Fibroblast of villous mesenchyme (primary cell): ENCODE data around the gene FCRL4. TPM values are rescaled to one million over a fixed set of nuclear protein-coding genes. Genes with fewer than 3 reads are reported as not detected.

ENCODE experiments used
- DNase-seq: peaks from one replicate; pipeline ENCODE4 v3.0.0-alpha.2; 2010; ENCODE audit warnings: low read depth
- H3K4me3 ChIP-seq: 2 replicates; pipeline ENCODE4 v1.5.1; 2011; ENCODE audit warnings: low read depth, mild to moderate bottlenecking, low read length
- total RNA-seq: library from RNA; depleted of rRNA; stranded (reverse); fragments of >200 nt; gene quantifications from 2 replicates; pipeline ENCODE4 v1.2.3, GENCODE V29; 2012
- TF ChIP-seq, protein P1 (sequence below): IDR thresholded peaks from 2 replicates; pipeline ENCODE4 v1.5.1; 2012; ENCODE audit warnings: low read depth, mild to moderate bottlenecking, low read length; ENCODE audit not compliant: insufficient read depth

The FCRL4 gene
- total RNA-seq, 1 donor, result not detected

DNA sequence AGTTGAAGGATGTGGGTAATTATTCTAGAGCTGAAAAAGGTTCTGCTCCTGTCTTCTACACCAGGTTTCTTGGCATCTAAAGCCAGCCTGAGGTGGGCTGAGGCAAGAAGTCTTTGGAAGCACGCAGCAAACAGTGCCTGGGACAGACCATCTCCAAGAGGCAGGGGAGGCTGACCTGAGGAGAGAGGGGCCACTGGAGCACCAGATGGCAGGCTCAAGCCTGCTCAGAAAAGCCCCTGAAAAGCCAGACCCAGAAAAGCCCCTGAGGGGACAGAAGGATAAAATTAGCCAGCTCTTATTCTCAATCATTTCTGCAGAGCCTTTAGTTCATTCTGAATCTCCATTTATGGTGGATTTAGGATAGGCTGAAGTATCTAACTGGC, 17.1 kb downstream of the FCRL4 start:
- TF ChIP-seq, protein P1, sequence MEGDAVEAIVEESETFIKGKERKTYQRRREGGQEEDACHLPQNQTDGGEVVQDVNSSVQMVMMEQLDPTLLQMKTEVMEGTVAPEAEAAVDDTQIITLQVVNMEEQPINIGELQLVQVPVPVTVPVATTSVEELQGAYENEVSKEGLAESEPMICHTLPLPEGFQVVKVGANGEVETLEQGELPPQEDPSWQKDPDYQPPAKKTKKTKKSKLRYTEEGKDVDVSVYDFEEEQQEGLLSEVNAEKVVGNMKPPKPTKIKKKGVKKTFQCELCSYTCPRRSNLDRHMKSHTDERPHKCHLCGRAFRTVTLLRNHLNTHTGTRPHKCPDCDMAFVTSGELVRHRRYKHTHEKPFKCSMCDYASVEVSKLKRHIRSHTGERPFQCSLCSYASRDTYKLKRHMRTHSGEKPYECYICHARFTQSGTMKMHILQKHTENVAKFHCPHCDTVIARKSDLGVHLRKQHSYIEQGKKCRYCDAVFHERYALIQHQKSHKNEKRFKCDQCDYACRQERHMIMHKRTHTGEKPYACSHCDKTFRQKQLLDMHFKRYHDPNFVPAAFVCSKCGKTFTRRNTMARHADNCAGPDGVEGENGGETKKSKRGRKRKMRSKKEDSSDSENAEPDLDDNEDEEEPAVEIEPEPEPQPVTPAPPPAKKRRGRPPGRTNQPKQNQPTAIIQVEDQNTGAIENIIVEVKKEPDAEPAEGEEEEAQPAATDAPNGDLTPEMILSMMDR, result no peak
- no peak for DNase-seq
- H3K4me3 ChIP-seq, result no peak overlapping the region

DNA sequence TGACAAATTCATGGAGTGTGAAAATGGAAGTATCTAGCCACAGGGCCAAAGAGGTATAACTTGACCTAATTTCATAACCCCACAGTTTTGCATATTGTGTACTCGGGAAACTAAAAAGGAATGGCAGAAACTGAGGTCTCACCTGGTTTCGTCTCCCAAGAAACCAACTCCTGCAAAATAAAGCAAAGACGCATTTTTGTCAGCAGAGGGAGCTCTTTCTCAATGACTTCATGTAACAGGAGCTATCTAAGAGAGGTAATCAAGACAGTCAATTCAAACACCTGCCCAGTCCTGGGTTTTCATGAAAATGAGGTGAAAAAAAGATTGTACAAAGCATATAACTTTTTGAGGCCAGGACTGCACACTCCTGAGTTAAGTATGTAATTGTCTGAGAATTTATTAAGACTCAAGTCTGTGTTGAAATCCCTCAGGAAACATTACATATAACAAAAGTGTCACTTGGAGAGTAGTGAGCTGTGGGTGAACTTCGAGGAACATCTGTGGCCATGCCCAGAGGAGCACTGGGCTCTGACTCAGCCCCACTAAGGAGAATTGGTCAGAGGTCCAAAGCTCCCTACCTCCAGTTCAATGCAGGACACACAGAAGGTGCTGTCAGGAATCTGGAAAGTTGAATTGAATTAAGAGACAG, 17.6 kb downstream of the FCRL4 start:
- DNase-seq, result peak; percentile 56

DNA sequence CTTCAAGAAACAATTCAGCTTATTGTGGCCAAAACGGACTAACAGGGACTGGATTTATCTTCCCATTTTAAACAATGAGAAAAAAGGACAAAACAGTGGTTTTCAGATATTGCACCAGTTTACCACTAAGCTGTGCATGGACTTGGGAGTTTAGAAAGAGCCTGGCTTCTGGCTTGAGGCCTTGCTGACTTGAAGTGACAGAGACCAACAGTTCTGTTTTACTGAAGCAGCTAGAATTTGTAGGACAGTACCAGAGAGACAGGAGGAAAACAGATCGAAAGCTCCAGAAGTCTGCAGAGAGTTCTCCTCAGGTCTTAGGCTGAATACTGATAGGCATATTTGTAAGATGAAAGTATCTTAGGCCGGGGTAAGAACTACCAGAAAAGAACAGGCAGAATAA, 20.5 kb downstream of the FCRL4 start:
- DNase-seq, result no peak
- H3K4me3 ChIP-seq, result no peak overlapping the region
- TF ChIP-seq, protein P1, result no peak

More for the DNA sequence above, 17.6 kb downstream of the FCRL4 start:
- H3K4me3 ChIP-seq, result no peak overlapping the region
- TF ChIP-seq, protein P1, result peak; percentile 73

DNA sequence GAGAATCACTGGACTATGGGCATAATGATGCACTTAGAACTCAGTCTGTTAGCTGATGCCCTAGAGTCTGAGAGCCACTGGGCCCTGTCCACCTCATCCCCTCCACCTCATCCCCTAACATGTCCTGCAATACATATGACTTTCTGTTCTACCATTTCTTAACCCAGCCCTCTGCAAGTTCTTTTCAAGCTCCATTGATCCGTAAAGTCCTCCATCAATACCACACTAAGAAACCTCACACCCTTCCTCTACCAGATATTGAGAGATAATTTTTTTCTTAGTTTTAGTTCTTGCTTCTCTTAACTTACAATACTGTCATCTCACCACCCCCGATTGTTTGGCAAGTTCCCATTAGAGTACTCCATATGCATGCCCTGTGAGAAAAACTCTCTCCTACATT, 22.1 kb downstream of the FCRL4 start:
- TF ChIP-seq, protein P1, result no peak
- H3K4me3 ChIP-seq, result no peak overlapping the region
- no peak for DNase-seq

DNA sequence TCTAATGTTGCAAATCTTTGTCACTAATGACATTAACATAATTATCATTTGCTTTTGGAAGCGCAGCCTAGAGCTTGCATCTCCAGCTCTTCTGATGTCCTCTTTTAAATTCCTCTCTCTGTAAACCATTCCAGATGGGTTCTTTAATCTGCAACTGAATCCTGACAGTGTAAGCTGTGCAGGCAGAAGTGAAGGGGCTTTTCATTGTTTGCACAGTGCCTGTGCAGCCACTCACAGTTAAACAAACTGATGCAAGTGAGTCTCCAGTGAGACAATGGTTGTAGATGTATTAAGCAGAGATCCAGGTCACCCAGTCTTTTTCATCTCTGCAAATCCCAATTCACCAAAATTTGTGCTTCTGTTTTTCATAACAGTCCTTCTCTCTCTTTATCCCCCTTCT, 23.0 kb downstream of the FCRL4 start:
- no peak for DNase-seq
- TF ChIP-seq, protein P1, result no peak

DNA sequence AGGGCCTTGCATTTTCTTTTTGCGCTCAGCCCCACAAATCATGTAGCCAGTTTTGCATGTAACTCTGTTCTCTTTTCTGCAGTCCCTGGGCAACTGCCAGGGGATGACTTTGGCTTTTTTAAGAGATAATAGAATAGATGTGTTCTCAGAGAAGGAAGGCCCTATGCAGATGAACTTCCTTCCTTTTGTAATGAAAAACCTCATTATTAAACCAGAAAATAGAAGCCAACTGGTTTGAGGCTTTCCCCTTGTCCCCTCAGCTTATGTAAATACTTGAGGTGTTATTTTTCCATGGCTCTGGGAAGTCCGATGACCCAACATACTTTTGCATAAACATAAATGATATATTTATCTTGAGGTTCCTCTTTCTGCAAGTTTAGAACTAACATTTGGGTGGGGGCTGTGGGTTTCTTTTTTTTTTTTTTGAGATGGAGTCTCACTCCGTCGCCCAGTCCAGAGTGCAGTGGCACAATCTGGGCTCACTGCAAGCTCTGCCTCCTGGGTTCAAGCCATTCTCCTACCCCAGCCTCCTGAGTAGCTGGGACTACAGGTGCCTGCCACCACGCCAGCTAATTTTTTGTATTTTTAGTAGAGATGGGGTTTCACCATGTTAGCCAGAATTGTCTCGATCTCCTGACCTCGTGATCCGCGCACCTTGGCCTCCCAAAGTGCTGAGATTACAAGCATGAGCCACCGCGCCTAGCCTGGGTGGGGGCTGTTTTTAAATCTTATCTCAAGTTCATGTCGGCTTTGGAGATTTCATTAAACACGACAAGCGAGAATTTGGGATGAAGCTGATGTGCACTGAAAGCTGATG, 31.2 kb downstream of the FCRL4 start:
- H3K4me3 ChIP-seq, result no peak overlapping the region
- DNase-seq, result no peak
- TF ChIP-seq, protein P1, result no peak

More for the DNA sequence above, 23.0 kb downstream of the FCRL4 start:
- no peak overlapping the region for H3K4me3 ChIP-seq

DNA sequence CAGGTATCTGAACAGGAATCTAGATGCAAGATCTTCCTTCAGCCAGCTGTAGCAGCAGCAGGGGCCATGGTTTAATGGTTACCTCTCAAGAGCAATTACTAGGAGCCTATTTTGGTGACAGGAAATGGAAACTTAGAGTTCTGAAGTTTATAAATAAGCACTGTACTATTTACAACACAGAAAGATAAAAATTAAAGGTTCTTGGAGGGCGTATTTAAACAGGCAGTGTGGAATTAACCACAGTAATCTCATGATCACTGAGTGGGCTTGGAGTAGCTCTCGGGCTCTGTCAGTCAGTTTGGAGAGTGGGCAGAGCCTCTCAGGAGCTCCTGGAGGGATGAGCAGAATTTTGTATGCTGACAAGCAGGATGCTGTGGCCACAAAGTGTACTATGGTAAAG, 35.4 kb downstream of the FCRL4 start:
- TF ChIP-seq, protein P1, result no peak
- no peak for DNase-seq
- H3K4me3 ChIP-seq, result no peak overlapping the region
